Stimulated activated naive CD8-positive, alpha-beta T cell treated with anti-CD3 and anti-CD28 coated beads, Interleukin-15, amount 100 ng/mL, for 72 hours (primary cell): ENCODE data around the gene SHC1.
A peak's percentile ranks its signal among the peaks of the same experiment; 100 is the strongest.

Experiments used
- ATAC-seq: fragments of 150-1000 bp; cut with Tn5 transposase; 2 replicates; pipeline ENCODE4 v1.10.0; 2021; ENCODE audit warnings: mild to moderate bottlenecking, moderate library complexity
- DNase-seq, 2 donors: peaks; one replicate each; pipeline ENCODE4 v3.0.0; 2021 to 2022
- H3K27ac Mint-ChIP-seq, 2 donors: one replicate each; pipeline ENCODE4 v1.8.0; 2022; ENCODE audit warnings: mild to moderate bottlenecking in 2 of 2, mixed read lengths in 2 of 2, moderate library complexity in 2 of 2
- H3K27me3 Mint-ChIP-seq: one replicate; pipeline ENCODE4 v1.8.0; 2022; ENCODE audit warnings: mixed read lengths
- H3K4me1 Mint-ChIP-seq: one replicate; pipeline ENCODE4 v1.8.0; 2022; ENCODE audit warnings: mild to moderate bottlenecking, mixed read lengths
- H3K4me3 Mint-ChIP-seq, 2 donors: one replicate each; pipeline ENCODE4 v1.8.0; 2022; ENCODE audit warnings: mild to moderate bottlenecking in 2 of 2, mixed read lengths in 2 of 2, moderate library complexity in 1 of 2
- H3K9me3 Mint-ChIP-seq, 2 donors: one replicate each; pipeline ENCODE4 v1.8.0; 2022; ENCODE audit warnings: mixed read lengths in 2 of 2

SHC1 gene

GRCh38 chr1:154961207-154962155 is 9.1 kb downstream of the SHC1 start, which contains the start of gene PYGO2:
Gene PYGO2 (minus strand): TSS chr1:154961782. CDS start chr1:154961576, 206 bp downstream.
- peak; percentile 83 to 86 for DNase-seq
- peaks cover 72% of the 10 kb centered on the region for H3K4me1 Mint-ChIP-seq
- no peaks in the 10 kb centered on the region for H3K27me3 Mint-ChIP-seq
- no peaks in the 10 kb centered on the region for H3K9me3 Mint-ChIP-seq
- peak within 1 kb of the TSS; percentile 95 to 96 for H3K27ac Mint-ChIP-seq
- peak within 1 kb of the TSS; percentile 88 to 92 for H3K4me3 Mint-ChIP-seq
- peak; percentile 88 for ATAC-seq

DNA sequence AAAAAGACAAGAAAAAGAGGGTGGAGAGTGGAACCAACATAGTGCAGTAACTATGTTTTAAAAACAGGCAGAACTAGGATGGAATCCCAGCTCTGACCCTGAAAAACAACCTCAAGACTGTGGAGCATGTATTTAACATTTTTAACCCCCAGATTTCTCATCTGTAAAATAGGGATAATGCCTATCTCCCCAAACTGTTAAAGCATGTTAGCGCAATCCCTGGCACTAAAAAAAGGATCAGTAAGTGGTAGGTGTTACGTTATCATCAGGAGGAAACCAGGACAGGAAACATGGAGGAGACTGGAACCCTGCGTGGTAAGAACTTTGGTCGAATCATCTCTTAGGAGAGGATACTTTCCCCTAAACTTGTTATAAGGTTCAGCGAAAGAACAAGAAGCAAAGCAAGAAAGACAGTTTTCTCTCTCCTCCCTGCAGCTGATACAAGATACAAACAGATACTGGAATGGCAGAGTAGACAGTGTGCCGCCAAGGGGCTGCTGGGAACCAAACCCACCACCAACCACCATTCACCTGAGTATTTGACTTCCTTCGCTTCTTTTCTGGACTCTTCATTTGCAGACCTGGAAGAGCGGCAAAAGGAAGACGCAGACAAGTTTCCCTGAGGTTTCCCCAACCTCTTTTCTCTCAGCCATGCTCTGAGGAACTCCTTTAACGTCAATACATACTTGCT is 10.0 kb downstream of the SHC1 start:
- Mint-ChIP-seq H3K27me3 (no peaks in the 10 kb centered on the region), H3K4me3 (peak overlapping the region; percentile 87 to 88), H3K27ac (peak overlapping the region; percentile 90 to 96), H3K4me1 (peaks cover 79% of the 10 kb centered on the region), H3K9me3 (no peaks in the 10 kb centered on the region)
- ATAC-seq (no peak), DNase-seq (no peak)

GRCh38 chr1:154959426-154959780 is 11.1 kb downstream of the SHC1 start:
- Mint-ChIP-seq H3K9me3 (no peaks in the 10 kb centered on the region), H3K27ac (peak overlapping the region in 1 of 2 donors; percentile 89), H3K27me3 (no peaks in the 10 kb centered on the region), H3K4me1 (peaks cover 83% of the 10 kb centered on the region), H3K4me3 (peak overlapping the region; percentile 51 to 88)
- DNase-seq, result no peak
- ATAC-seq, result no peak

- H3K4me1 Mint-ChIP-seq, result peaks cover 85% of the 10 kb centered on the region
- DNase-seq (no peak), ATAC-seq (no peak)
- no peak overlapping the region for H3K27ac Mint-ChIP-seq
- peak overlapping the region; percentile 15 to 88 for H3K4me3 Mint-ChIP-seq
- no peaks in the 10 kb centered on the region for H3K9me3 Mint-ChIP-seq
- no peaks in the 10 kb centered on the region for H3K27me3 Mint-ChIP-seq
These were observed 11.7 kb downstream of the SHC1 start for GRCh38 chr1:154958681-154959425.

DNA sequence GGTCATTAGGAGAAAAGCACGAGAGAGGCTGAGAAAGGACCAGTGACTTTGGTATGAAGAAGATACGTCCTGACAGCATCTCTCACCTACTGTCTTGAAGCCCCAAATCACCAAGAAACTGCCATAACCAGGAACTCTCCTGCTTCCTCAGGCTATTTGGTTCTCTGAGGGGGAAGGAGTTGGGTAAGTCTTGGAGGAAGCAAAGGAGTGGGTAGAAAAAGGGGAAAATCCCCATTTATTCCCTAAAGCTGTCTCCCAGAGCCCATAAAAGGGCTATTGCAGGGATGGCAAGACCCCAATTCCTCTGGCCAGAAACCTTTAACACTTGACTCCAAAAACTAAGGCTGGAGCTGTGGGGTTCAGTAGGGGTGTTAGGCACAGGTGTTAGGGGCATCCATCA is 12.5 kb downstream of the SHC1 start:
- no peaks in the 10 kb centered on the region for H3K27me3 Mint-ChIP-seq
- H3K9me3 Mint-ChIP-seq, result no peaks in the 10 kb centered on the region
- H3K4me1 Mint-ChIP-seq, result peaks cover 85% of the 10 kb centered on the region
- ATAC-seq, result no peak
- H3K4me3 Mint-ChIP-seq, result no peak overlapping the region
- no peak overlapping the region for H3K27ac Mint-ChIP-seq
- DNase-seq, result no peak

DNA sequence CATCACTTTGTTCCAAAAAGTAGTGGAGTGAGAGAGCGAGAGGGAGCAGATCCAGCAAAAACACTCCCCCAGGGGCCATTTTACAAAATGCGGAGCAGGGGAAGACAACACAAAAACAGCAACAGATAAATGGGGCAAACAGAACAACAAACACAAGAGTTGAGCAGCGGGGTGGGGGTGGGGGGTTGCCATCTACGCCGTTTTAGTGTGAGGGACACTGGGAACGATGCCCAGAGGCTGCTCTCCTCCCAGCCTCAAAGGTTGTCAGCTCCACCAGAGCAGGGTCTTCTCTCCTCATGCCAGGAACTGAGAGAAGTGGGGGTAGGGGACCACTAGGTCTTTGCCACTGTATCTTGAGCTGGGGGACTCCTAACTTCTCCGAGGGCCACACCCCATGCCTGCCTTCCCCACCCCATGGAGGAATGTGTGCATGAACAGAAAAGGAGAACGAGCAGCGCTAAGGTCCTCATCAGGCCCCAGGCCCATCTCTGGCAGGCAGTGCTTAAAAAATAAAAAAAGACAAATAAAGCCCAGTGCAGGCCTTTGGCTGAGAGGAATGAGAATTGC is 13.4 kb downstream of the SHC1 start:
- Mint-ChIP-seq H3K27me3 (no peaks in the 10 kb centered on the region), H3K4me3 (peak overlapping the region in 1 of 2 donors; percentile 32), H3K9me3 (no peaks in the 10 kb centered on the region), H3K4me1 (peaks cover 86% of the 10 kb centered on the region), H3K27ac (peak overlapping the region in 1 of 2 donors; percentile 71)
- ATAC-seq (no peak), DNase-seq (no peak)

DNA sequence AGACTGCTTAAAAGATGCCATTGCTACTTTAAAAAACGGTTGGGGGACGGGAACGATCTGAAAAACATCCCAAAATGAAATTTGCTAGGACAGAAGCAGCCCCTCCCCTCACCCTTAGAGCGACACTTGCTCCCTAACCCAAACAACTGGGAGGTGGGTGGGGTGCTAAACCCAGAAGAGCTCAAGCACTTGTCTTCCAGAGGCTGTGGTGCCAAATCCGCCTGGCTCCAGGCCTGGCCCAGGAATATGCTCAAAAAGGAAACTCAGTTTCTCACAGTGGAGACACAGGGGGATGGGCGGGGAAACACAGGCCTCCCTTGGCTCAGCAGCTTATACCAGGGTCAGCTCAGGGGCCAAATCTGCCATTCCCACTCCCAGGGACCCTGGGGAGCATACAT is 14.0 kb downstream of the SHC1 start:
- Mint-ChIP-seq H3K27me3 (no peaks in the 10 kb centered on the region), H3K4me1 (peaks cover 92% of the 10 kb centered on the region), H3K4me3 (peak overlapping the region; percentile 87 to 100), H3K27ac (no peak overlapping the region), H3K9me3 (no peaks in the 10 kb centered on the region)
- ATAC-seq, result no peak
- no peak for DNase-seq

DNA sequence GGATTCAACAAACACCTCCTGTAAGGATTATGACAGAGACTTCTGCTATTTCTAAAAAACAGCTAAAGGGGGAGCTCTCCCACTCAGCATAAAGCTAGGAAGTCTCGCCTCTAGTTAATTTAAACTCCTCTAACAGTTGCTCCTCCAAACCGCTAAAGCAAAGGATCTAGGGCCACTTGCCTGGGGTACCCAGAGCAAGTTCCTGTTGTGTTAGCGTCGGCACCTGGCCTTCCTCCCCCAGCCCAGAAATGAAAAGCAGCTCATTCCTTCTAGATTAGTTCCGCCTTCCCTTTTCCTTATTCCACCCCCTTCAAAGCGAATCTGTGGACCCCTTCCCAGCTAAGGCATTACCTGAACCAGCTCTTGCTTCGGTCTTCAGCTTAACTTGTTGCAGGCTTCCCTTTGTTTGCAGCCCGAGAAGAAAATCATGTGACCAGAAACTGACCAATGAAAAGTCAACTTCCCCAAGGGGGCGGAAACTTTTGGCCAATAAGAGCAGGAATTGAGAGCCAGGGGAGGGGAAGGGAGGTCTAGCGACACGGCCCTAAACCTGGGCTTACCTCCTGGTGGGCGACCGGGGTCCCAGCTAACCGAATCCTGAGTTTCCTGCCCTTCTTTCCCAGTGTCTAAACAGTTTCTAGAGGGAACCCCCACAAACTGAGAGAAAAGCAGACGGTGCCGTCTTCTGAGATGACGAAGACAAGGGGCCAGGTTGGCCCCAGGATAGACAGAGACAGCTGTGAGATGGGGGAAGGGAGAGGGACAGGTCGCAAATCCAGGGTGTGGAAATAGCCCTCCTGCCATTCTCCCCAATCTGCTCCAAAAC is 14.6 kb downstream of the SHC1 start, which contains the start of gene PBXIP1:
Gene PBXIP1 (minus strand): TSS at position 382 of the 826 bp plus-strand sequence. CDS start 2,378 bp downstream, outside the sequence.
- peak; percentile 46 for ATAC-seq
- Mint-ChIP-seq H3K4me3 (peak within 1 kb of the TSS; percentile 87 to 100), H3K27me3 (no peaks in the 10 kb centered on the region), H3K9me3 (no peaks in the 10 kb centered on the region), H3K4me1 (peaks cover 96% of the 10 kb centered on the region), H3K27ac (peak within 1 kb of the TSS; percentile 98 to 100)
- DNase-seq, result peak; percentile 81 to 86

DNA sequence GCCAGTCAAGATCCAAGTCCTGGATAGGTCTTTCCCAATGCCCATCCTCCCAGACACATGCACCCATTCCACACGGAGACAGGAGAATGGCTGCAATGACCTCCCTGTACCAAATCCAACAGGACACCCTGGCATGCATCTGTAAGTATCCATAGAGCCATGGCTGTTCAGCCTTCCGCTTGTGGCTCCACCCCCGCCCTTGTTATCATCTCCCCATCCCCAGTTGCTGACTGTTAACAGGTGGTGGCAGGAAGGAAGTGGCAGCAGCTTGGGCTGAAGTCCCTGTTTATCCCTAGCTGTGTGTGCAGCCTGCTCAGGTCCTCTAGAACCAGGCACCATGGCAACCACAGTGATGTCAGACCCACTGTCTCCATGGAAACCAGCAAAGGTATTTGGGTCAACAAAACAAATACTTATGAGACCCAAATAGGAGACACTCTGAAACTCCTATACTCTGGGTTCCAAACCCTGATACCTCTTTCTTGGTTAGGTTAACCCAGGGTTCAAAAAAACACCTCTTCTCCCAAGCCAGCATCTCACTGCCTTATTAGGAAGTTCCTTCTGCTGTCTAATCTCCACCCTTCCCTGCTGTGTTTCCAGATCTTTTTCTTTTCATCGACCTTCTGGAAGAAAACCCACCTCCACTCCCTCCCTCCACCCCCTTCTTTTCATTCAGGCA is 15.4 kb downstream of the SHC1 start:
- H3K9me3 Mint-ChIP-seq, result no peaks in the 10 kb centered on the region
- H3K27me3 Mint-ChIP-seq, result no peaks in the 10 kb centered on the region
- DNase-seq, result peak; percentile 76 to 94

GRCh38 chr1:154954541-154954940 is 16.0 kb downstream of the SHC1 start:
- H3K4me1 Mint-ChIP-seq, result peaks cover 89% of the 10 kb centered on the region
- no peak for ATAC-seq

More for the DNA sequence above, 15.4 kb downstream of the SHC1 start:
- Mint-ChIP-seq H3K4me3 (peak overlapping the region; percentile 87 to 100), H3K27ac (peak overlapping the region; percentile 98 to 100), H3K4me1 (peaks cover 96% of the 10 kb centered on the region)
- ATAC-seq, result peak; percentile 94

GRCh38 chr1:154953611-154954038 is 16.9 kb downstream of the SHC1 start:
- Mint-ChIP-seq H3K4me1 (peaks cover 84% of the 10 kb centered on the region), H3K27me3 (no peaks in the 10 kb centered on the region), H3K27ac (peak overlapping the region in 1 of 2 donors; percentile 100), H3K9me3 (no peaks in the 10 kb centered on the region), H3K4me3 (peak overlapping the region; percentile 87 to 100)
- DNase-seq (no peak), ATAC-seq (no peak)

More at GRCh38 chr1:154954541-154954940, 16.0 kb downstream of the SHC1 start:
- DNase-seq, result no peak
- Mint-ChIP-seq H3K27ac (peak overlapping the region in 1 of 2 donors; percentile 100), H3K9me3 (no peaks in the 10 kb centered on the region), H3K4me3 (peak overlapping the region; percentile 87 to 100), H3K27me3 (no peaks in the 10 kb centered on the region)

DNA sequence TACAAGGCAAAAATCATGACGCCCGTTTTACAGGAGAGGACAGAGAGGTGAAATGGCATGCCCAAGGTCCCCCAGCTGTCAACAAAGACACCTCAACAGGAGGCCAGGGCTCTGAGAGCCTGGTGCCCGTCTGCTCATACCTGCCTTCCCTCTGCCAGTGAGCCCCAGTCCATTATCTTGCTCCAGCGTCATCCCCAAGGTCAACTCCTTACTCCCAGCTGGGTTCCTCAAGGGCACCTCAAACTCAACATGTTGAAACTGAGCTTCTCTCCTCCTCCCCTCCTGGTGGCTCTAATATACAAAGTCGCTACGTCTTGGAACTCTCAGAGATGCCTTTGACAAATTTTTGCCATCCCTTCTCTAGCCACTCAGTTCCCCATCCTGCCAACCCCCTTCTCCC is 17.9 kb downstream of the SHC1 start:
- ATAC-seq (no peak), DNase-seq (no peak)
- Mint-ChIP-seq H3K27me3 (no peaks in the 10 kb centered on the region), H3K4me1 (peaks cover 86% of the 10 kb centered on the region), H3K4me3 (peak overlapping the region; percentile 70 to 81), H3K27ac (peak overlapping the region; percentile 95 to 96), H3K9me3 (no peaks in the 10 kb centered on the region)

GRCh38 chr1:154951901-154952657 is 18.5 kb downstream of the SHC1 start:
- Mint-ChIP-seq H3K4me1 (peaks cover 83% of the 10 kb centered on the region), H3K27me3 (no peaks in the 10 kb centered on the region), H3K9me3 (no peaks in the 10 kb centered on the region), H3K27ac (peak overlapping the region; percentile 95 to 96), H3K4me3 (peak overlapping the region; percentile 70 to 81)
- ATAC-seq, result peak; percentile 63
- DNase-seq, result peak in 1 of 2 donors; percentile 72
